Muscle layer of colon (tissue), 2 donors: ENCODE data around the gene ETV3.

Experiments
- H3K27ac ChIP-seq: one replicate; pipeline ENCODE4 v1.7.0; 2013; ENCODE audit warnings: low read depth, mild to moderate bottlenecking, low read length, moderate library complexity
- H3K27me3 ChIP-seq, 2 donors: one replicate each; pipeline ENCODE4 v1.7.0; 2013; ENCODE audit warnings: low read length in 2 of 2, mild to moderate bottlenecking in 2 of 2; ENCODE audit not compliant: insufficient read depth in 2 of 2, control insufficient read depth in 1 of 2
- H3K36me3 ChIP-seq: one replicate; pipeline ENCODE4 v1.7.0; 2013; ENCODE audit warnings: mild to moderate bottlenecking, low read length; ENCODE audit not compliant: insufficient read depth
- H3K4me1 ChIP-seq: one replicate; pipeline ENCODE4 v1.7.0; 2013; ENCODE audit warnings: mild to moderate bottlenecking, low read length; ENCODE audit not compliant: insufficient read depth
- H3K4me3 ChIP-seq, 2 donors: one replicate each; pipeline ENCODE4 v1.7.0; 2013; ENCODE audit warnings: low read length in 2 of 2, low read depth in 1 of 2, mild to moderate bottlenecking in 1 of 2, moderate library complexity in 1 of 2
- H3K9ac ChIP-seq: one replicate; pipeline ENCODE4 v1.7.0; 2013; ENCODE audit warnings: low read length
- H3K9me3 ChIP-seq: one replicate; pipeline ENCODE4 v1.7.0; 2013; ENCODE audit warnings: mild to moderate bottlenecking, low read length
- donor health status: abdominal sarcoma.
- donor health status: Adenocarcinoma of cecum.

The ETV3 gene

DNA sequence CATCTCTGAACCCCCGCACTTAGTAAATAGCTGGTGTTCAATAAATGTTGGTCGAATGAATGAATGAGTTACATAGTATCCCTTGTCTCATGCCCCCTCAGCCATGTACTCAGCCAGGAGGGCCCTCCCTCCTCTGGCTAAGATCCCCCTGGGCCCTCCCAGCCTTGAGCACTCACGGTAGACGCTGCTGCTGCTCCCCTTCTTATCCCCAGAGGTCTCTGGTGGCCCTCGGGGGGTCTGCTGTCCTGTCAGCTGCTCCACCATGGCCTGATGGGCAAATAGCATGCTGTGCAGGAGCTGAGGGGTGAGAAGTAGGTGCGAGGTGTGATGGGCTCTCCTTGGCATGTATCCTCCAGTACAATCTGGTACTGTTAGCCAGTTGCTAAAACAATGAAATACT is 40.5 kb downstream of the ETV3 start:
- Histone ChIP-seq H3K4me1 (no peaks in the 10 kb centered on the region), H3K9me3 (no peaks in the 10 kb centered on the region), H3K9ac (no peak overlapping the region), H3K27me3 (no peaks in the 10 kb centered on the region), H3K27ac (no peak overlapping the region), H3K4me3 (no peak overlapping the region), H3K36me3 (no peaks in the 10 kb centered on the region)

DNA sequence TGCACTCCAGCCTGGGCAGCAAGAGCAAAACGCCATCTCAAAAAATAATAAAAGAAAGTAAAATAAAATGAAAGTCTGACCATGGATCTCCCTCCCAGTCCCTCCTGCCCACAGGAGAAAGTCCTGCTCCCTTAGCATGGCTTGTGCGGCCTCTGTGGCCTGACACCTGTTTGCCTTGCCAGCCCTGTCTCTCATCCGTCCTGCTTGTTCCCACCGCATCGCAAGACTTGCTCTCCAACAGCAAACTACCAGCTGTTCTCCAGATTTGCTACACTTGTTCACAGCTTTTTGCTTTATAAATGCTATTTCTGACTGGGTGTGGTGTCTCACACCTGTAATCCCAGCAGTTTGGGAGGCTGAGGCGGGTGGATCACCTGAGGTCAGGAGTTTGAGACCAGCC is 41.3 kb downstream of the ETV3 start:
- no peaks in the 10 kb centered on the region for H3K9me3 ChIP-seq
- peaks cover 0 to under 1% of the 10 kb centered on the region in 2 donors for H3K27me3 ChIP-seq
- H3K27ac ChIP-seq, result no peak overlapping the region
- no peaks in the 10 kb centered on the region for H3K36me3 ChIP-seq
- no peak overlapping the region for H3K4me3 ChIP-seq
- H3K9ac ChIP-seq, result no peak overlapping the region
- no peaks in the 10 kb centered on the region for H3K4me1 ChIP-seq

DNA sequence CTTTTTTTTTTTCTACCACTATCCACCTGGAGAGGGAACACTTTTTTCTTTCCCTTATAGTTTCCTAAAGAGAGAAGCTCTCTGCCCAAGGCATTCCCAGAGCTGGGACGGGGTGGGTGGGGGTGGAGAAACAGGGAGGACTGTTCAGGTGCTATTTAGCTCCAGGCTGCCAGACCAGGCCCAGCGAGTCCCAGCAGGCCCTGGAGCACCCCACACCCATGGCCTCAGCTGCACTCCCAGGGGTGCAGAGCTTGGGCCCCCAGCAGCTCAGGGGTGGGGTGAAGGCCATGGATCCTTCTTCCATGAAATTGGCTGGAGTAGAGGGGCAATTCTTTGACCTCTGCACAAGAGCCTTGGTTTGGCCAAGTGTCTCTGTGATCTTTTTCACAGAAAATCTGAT is 42.6 kb downstream of the ETV3 start:
- H3K4me3 ChIP-seq, result no peak overlapping the region
- peaks cover 0 to 4% of the 10 kb centered on the region in 2 donors for H3K27me3 ChIP-seq
- no peak overlapping the region for H3K27ac ChIP-seq
- no peaks in the 10 kb centered on the region for H3K4me1 ChIP-seq
- H3K9me3 ChIP-seq, result no peaks in the 10 kb centered on the region
- H3K36me3 ChIP-seq, result no peaks in the 10 kb centered on the region
- no peak overlapping the region for H3K9ac ChIP-seq

DNA sequence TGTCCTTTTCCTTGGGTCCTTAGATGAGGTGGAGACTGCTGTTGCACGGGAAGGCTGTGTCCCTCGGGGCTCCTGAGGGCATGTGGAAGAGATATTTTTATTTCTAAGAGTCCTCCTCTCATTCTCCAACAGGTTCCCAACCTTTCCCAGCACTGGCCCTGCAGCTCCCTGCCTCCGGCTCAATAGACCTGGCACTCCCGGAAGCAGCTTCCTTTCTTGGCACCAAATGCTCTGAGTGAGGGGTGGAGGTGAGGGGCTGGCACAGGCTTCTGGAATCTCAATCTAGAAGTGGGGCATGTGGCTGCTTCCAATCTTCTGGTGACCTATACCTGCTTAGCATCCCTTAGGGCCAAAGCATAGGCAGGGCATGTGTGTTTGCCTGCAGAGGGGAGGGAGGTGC is 43.1 kb downstream of the ETV3 start:
- H3K36me3 ChIP-seq, result no peaks in the 10 kb centered on the region
- H3K27me3 ChIP-seq, result peaks cover 0 to 4% of the 10 kb centered on the region in 2 donors
- no peak overlapping the region for H3K27ac ChIP-seq
- no peaks in the 10 kb centered on the region for H3K4me1 ChIP-seq
- H3K4me3 ChIP-seq, result no peak overlapping the region
- H3K9me3 ChIP-seq, result no peaks in the 10 kb centered on the region
- no peak overlapping the region for H3K9ac ChIP-seq

DNA sequence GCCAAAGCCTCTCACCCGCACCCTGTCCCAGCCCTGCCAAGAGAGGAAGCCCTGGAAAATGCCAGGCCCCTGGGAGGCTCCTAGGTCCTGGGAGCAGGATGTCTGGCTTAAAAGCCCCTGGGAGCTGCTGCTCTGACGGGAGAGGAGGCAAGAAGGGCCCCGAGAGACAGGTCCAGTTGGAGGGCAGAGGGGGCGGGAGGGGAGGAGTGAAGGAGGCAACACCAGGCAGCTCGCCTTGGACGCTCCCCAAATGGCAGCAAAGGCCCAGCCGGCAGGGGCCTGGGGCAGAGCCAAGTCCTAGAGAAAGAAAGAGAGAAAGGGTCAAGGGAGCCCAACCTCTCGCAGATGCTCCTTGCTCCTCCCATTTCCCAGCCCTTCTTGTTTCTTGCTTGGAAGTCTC is 45.4 kb downstream of the ETV3 start:
- no peaks in the 10 kb centered on the region for H3K9me3 ChIP-seq
- H3K4me1 ChIP-seq, result no peaks in the 10 kb centered on the region
- no peaks in the 10 kb centered on the region for H3K36me3 ChIP-seq
- H3K27ac ChIP-seq, result no peak overlapping the region
- no peak overlapping the region for H3K4me3 ChIP-seq
- H3K27me3 ChIP-seq, result peaks cover 0 to 4% of the 10 kb centered on the region in 2 donors
- no peak overlapping the region for H3K9ac ChIP-seq

DNA sequence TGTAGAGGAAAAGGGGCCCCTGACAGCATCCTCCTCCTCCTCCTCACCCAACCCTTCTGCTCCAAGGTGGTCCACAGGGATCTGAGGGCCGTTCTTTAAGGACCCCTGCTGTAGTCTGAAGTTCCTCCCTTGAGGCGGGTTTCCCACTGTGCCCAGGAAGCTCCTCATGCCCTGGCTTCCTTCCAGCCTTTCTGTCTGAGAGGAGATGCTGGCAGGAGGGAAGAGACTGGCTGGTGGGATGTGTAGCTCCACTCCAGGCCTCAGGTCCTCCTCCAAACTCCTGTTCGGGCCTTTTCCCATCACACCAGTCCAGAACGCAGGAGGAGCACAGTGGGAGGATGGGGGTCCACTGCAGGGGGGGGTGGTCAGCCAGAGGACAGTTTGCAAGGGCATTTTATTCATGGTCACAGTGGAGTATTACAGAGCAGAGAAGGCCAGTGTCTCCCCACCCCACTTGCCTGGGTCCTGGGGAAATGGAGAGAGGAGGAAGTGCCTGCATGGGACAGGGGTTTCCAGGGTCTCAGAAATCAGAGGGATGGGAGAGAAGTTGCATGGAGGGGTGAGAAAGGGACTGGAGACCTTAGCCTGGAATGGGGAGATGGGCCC is 46.4 kb downstream of the ETV3 start:
- H3K9ac ChIP-seq, result no peak overlapping the region
- no peaks in the 10 kb centered on the region for H3K36me3 ChIP-seq
- no peak overlapping the region for H3K27ac ChIP-seq
- H3K4me3 ChIP-seq, result no peak overlapping the region
- H3K9me3 ChIP-seq, result no peaks in the 10 kb centered on the region
- peaks cover 0 to 4% of the 10 kb centered on the region in 2 donors for H3K27me3 ChIP-seq
- H3K4me1 ChIP-seq, result no peaks in the 10 kb centered on the region

DNA sequence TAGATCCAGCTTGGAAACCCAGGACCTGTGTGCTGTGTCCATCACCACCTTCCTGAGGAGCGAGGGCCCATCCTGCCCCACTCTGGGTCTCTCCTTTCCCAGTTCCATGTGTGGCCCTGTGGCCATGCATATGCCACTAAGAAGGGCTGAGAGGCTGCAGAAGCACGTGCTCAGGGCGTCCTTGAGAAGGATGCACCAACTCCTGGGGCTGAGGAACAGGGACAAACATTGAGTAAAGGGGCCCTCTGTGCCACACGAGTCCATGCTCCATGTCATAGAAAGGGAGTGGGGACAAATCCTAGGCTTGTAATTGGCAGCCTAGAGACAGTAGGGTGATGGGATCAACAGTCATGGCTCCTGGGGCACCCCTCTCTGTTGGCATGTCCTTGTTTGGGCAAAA is 47.0 kb downstream of the ETV3 start:
- H3K27ac ChIP-seq, result no peak overlapping the region
- H3K9me3 ChIP-seq, result no peaks in the 10 kb centered on the region
- H3K4me1 ChIP-seq, result no peaks in the 10 kb centered on the region

DNA sequence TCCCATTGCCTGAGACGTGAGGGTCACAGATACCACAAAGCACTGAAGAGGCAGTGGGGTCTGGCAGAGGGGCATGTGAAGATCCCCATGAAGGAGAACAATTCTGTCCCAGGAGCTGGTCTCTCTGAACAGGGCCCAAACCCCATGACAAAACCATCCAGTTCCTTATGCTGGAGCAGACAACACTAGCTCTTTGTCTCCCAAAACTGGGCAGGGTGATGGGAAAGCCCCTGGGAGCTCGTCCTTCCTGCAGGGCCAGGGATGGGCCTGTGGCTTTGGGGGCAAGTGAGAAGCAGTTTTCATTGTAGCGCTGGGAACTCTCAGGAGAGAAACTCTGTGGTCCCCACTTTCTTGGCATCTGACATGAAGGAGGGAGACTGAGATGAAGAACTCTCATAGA is 47.4 kb downstream of the ETV3 start:
- H3K9me3 ChIP-seq, result no peaks in the 10 kb centered on the region
- peaks cover 0 to 4% of the 10 kb centered on the region in 2 donors for H3K27me3 ChIP-seq
- H3K36me3 ChIP-seq, result no peaks in the 10 kb centered on the region
- H3K4me1 ChIP-seq, result no peaks in the 10 kb centered on the region
- no peak overlapping the region for H3K4me3 ChIP-seq
- H3K9ac ChIP-seq, result no peak overlapping the region
- no peak overlapping the region for H3K27ac ChIP-seq

More for the DNA sequence above, 47.0 kb downstream of the ETV3 start:
- Histone ChIP-seq H3K9ac (no peak overlapping the region), H3K27me3 (peaks cover 0 to 4% of the 10 kb centered on the region in 2 donors), H3K4me3 (no peak overlapping the region), H3K36me3 (no peaks in the 10 kb centered on the region)

DNA sequence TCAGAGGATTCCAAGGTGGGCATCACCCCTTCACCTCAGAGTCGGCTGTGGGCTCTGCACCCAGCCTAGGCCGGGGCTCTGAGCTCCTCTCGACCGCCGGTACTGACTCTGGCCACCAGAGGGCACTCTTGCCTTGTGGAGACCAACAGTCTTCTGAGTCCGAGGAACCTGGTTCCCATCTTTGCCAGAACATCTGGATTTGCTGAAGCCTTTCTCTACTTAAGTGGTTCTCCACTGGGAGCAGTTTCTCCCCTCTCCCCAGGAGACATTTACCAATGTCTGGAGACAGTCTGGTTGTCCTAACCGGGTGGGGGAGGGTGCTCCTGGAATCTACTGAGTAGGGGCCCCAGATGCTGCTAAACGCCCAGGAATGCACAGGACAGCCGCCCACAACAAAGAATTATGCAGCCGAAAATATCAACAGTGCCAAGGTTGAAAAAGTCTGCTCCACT is 48.0 kb downstream of the ETV3 start:
- H3K4me3 ChIP-seq, result no peak overlapping the region
- H3K27ac ChIP-seq, result no peak overlapping the region
- H3K27me3 ChIP-seq, result peaks cover 0 to 4% of the 10 kb centered on the region in 2 donors
- no peak overlapping the region for H3K9ac ChIP-seq
- H3K4me1 ChIP-seq, result no peaks in the 10 kb centered on the region
- no peaks in the 10 kb centered on the region for H3K36me3 ChIP-seq
- no peaks in the 10 kb centered on the region for H3K9me3 ChIP-seq

DNA sequence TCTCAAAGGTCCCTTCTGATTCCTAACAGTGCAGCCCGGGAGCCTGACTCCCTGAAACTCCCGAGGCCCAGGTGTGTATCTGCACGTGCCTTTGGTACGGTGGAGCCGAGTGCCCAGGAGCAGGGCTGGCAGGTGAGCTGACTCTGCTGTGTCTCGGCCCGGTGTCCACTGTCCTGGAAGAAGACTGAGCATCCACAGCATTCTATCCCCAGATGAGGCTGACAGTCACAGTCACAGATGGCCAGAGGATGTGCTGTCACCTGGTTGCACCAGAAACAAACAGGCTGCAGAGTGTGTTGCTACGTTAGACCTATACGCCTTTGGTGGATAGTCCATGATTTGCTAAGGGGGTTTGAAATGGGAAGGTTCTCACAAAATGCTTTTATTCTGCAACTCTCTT is 48.4 kb downstream of the ETV3 start:
- Histone ChIP-seq H3K9ac (no peak overlapping the region), H3K4me3 (no peak overlapping the region), H3K4me1 (no peaks in the 10 kb centered on the region), H3K27me3 (peaks cover 0 to 4% of the 10 kb centered on the region in 2 donors), H3K36me3 (no peaks in the 10 kb centered on the region), H3K27ac (no peak overlapping the region), H3K9me3 (no peaks in the 10 kb centered on the region)

DNA sequence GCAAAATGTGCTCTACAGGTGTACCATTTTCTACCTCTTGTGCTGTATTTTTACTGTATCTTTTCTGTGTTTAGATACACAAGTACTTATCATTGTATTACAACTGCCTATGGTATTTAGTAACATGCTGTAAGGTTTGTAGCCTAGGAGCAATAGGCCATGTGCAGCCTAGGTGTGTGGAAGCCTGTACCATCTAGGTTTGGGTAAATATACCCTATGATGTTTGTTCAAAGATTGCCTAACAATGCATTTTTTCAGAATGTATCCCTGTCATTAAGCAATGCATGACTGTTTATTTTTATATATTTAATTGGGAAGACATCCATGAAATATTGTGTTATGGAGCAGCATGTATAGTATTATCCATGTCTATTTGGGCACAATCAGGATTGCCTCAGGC is 49.6 kb downstream of the ETV3 start:
- no peak overlapping the region for H3K4me3 ChIP-seq
- no peaks in the 10 kb centered on the region for H3K4me1 ChIP-seq
- no peak overlapping the region for H3K9ac ChIP-seq
- H3K9me3 ChIP-seq, result no peaks in the 10 kb centered on the region
- H3K27me3 ChIP-seq, result peaks cover 0 to 4% of the 10 kb centered on the region in 2 donors
- H3K36me3 ChIP-seq, result no peaks in the 10 kb centered on the region
- no peak overlapping the region for H3K27ac ChIP-seq

DNA sequence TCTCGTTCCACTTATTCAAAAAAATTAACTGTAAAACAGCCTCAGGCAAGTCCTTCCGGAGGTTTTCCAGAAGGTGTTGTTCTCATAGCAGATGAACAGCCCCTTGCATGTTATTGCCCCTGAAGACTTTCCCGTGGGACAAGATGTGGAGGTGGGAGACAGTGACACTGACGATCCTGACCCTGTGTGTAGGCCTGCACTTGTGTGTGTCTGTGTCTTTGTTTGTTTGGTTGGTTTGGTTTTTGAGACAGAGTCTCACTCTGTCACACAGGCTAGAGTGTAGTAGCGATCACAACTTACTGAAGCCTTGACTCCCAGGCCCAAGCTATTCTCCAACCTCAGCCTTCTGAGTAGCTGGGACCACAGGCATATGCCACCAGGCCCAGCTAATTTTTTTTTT is 51.2 kb downstream of the ETV3 start:
- H3K36me3 ChIP-seq, result no peaks in the 10 kb centered on the region
- no peak overlapping the region for H3K27ac ChIP-seq
- H3K4me1 ChIP-seq, result no peaks in the 10 kb centered on the region
- H3K4me3 ChIP-seq, result no peak overlapping the region
- H3K9me3 ChIP-seq, result no peaks in the 10 kb centered on the region
- H3K27me3 ChIP-seq, result peaks cover 0 to 4% of the 10 kb centered on the region in 2 donors
- H3K9ac ChIP-seq, result no peak overlapping the region
